Esophagus muscularis mucosa (tissue), 4 donors: ENCODE data around the gene RHOJ.

Source experiments
- EP300 ChIP-seq: sonication (generic); formaldehyde crosslinking; IDR thresholded peaks from one replicate; pipeline ENCODE4 v1.6.1; 2017; ENCODE audit warnings: antibody characterized with exemption
- POLR2A ChIP-seq: fragments of 450-650 bp; IDR thresholded peaks from one replicate; pipeline ENCODE4 v1.6.1; 2017; ENCODE audit warnings: antibody characterized with exemption, moderate library complexity, mild to moderate bottlenecking, low read depth
- TF ChIP-seq, protein P1 (sequence below), 3 experiments: fragments of 200-600 bp in 2 of 3; fragments of 450-650 bp in 1 of 3; sonication (generic) in 2 of 3; IDR thresholded peaks; one replicate each; pipeline ENCODE4 v1.5.1; 2017 to 2019; ENCODE audit warnings: antibody characterized with exemption in 3 of 3, mild to moderate bottlenecking in 2 of 3, moderate library complexity in 1 of 3

DNA sequence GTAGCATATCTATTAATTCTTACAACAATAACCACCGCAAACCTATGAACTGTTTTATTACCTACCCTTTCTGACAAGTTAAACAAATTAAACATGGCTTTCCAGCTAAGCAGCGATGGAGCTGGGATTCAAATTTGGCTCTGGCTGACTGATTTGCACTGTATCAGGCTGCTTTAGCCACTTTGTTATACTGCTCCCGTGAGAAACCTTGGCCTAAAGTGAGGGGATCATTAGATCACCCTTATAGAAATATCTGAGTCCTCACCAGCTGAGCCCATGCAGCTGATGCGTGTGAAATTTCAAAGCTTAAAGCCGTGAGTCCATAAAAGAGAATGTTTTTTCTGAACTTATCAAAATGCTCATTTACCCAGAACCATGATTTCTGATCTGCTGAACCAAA lies 122.6 kb downstream of the RHOJ start:
- TF ChIP-seq, protein P1, sequence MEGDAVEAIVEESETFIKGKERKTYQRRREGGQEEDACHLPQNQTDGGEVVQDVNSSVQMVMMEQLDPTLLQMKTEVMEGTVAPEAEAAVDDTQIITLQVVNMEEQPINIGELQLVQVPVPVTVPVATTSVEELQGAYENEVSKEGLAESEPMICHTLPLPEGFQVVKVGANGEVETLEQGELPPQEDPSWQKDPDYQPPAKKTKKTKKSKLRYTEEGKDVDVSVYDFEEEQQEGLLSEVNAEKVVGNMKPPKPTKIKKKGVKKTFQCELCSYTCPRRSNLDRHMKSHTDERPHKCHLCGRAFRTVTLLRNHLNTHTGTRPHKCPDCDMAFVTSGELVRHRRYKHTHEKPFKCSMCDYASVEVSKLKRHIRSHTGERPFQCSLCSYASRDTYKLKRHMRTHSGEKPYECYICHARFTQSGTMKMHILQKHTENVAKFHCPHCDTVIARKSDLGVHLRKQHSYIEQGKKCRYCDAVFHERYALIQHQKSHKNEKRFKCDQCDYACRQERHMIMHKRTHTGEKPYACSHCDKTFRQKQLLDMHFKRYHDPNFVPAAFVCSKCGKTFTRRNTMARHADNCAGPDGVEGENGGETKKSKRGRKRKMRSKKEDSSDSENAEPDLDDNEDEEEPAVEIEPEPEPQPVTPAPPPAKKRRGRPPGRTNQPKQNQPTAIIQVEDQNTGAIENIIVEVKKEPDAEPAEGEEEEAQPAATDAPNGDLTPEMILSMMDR (IDR thresholded peaks at IDR 0.05), result no peak
- TF ChIP-seq POLR2A (no peak), EP300 (no peak)
